WERI-Rb-1 (cell line): Measurements from ENCODE around the gene MN1.

Experiments
- DNase-seq: peaks from one replicate; pipeline ENCODE4 v3.0.0-alpha.2; 2020
- H3K27ac ChIP-seq: fragments of 250-450 bp; sonication (Bioruptor Pico); 2 replicates; pipeline ENCODE4 v1.5.1; 2020; ENCODE audit warnings: mild to moderate bottlenecking, moderate library complexity
- H3K27me3 ChIP-seq: fragments of 250-450 bp; sonication (Bioruptor Pico); 2 replicates; pipeline ENCODE4 v1.5.1; 2021; ENCODE audit warnings: mild to moderate bottlenecking, low read depth, moderate library complexity; ENCODE audit not compliant: insufficient read depth, severe bottlenecking
- H3K36me3 ChIP-seq: fragments of 250-450 bp; sonication (Bioruptor Pico); 2 replicates; pipeline ENCODE4 v1.5.1; 2020; ENCODE audit warnings: mild to moderate bottlenecking, moderate library complexity
- H3K4me3 ChIP-seq: 2 replicates; pipeline ENCODE4 v1.5.1; 2011; ENCODE audit warnings: low read depth, mild to moderate bottlenecking, control low read depth, low read length
- H3K9me3 ChIP-seq: fragments of 250-450 bp; sonication (Bioruptor Pico); 2 replicates; pipeline ENCODE4 v1.5.1; 2021; ENCODE audit warnings: mild to moderate bottlenecking, moderate library complexity; ENCODE audit not compliant: severe bottlenecking
- CTCF ChIP-seq: IDR thresholded peaks from 2 replicates; pipeline ENCODE4 v1.5.1; 2011; ENCODE audit warnings: low read depth, mild to moderate bottlenecking, control low read depth, inconsistent platforms, low read length

Gene MN1

DNA sequence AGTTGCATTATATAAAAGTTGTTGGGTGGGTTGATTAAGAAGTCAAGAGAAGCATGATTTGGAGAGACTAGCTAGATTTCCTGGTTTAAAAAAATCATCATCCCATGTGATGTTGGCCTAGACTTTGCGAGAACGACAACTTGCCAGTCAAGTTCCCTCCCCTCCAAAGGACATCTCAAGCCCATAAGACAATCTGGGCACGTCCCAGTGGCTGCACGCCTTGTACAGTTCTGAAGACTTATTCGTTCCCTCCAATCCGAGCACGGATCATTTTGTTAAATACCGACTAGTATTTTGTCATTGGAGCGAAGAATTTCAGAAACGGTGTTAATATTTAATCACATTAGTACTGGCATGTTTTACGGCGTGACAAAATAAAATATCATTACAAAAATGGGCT lies 8.0 kb downstream of the MN1 start:
- Histone ChIP-seq H3K36me3 (no peaks in the 10 kb centered on the region), H3K27me3 (no peaks in the 10 kb centered on the region), H3K4me3 (no peak overlapping the region), H3K9me3 (no peaks in the 10 kb centered on the region), H3K27ac (no peak overlapping the region)
- DNase-seq, result no peak
- TF ChIP-seq CTCF, result no peak

DNA sequence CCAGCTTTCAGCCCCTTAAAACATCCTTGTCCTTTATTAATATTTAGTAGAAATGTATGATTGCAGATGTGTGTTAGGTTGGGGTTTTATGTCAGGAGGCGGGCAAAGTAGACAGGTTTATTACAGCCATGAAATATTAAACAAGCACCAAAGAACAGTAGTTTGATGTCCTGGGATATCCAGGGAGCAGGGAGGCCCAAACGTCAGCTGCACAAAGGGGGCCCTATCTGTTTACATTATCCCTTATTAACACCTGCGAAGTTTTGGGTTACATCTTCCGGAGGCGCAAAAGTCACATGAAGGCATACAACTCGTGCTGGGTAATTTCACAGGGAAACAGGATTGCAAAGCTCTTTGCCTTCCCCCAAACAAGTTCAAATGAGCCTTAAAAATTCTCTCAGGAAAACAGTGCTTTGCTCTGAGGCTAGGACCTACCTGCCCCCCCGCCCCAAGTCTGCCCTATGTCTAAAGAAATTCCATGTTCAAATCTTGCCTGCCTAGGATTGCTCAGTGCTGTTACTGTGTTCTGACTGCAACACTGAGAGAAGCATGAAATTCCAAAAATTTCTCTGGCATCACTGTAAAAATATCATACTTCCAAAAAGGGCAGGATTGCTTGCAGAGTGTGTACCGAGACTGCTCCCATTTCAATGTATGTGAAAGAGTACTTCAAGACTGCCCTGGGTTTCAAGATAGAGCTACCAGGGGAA lies 8.9 kb downstream of the MN1 start:
- Histone ChIP-seq H3K27ac (no peak overlapping the region), H3K9me3 (no peaks in the 10 kb centered on the region), H3K36me3 (no peaks in the 10 kb centered on the region), H3K27me3 (no peaks in the 10 kb centered on the region), H3K4me3 (no peak overlapping the region)
- no peak for DNase-seq
- no peak for TF ChIP-seq CTCF

DNA sequence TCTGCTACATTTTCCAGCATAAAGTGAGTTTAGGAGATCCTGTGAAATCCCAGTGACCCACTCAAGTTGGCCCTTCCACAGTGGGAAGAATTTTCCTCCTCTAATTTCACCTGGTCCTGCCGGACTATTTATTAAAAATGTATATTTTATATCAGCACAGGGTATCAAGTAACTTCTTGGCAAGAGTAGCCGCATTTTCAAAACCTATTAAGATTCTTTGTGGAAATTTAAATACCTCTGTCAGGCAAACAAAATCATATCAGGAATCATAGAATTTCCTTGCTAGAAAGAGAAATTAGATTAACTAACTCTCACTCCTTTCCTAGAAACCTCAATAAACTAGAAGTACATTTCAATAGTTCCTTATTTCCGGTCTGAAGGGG lies 9.7 kb downstream of the MN1 start:
- Histone ChIP-seq H3K36me3 (no peaks in the 10 kb centered on the region), H3K27ac (no peak overlapping the region), H3K9me3 (no peaks in the 10 kb centered on the region), H3K27me3 (no peaks in the 10 kb centered on the region), H3K4me3 (peak overlapping the region; percentile 55)
- no peak for DNase-seq
- TF ChIP-seq CTCF, result no peak

GRCh38 chr22:27791159-27791858 lies 10.2 kb downstream of the MN1 start:
- Histone ChIP-seq H3K27ac (no peak overlapping the region), H3K27me3 (no peaks in the 10 kb centered on the region), H3K36me3 (no peaks in the 10 kb centered on the region), H3K9me3 (no peaks in the 10 kb centered on the region), H3K4me3 (peak overlapping the region; percentile 55)
- TF ChIP-seq CTCF, result no peak
- DNase-seq, result peak; percentile 25

DNA sequence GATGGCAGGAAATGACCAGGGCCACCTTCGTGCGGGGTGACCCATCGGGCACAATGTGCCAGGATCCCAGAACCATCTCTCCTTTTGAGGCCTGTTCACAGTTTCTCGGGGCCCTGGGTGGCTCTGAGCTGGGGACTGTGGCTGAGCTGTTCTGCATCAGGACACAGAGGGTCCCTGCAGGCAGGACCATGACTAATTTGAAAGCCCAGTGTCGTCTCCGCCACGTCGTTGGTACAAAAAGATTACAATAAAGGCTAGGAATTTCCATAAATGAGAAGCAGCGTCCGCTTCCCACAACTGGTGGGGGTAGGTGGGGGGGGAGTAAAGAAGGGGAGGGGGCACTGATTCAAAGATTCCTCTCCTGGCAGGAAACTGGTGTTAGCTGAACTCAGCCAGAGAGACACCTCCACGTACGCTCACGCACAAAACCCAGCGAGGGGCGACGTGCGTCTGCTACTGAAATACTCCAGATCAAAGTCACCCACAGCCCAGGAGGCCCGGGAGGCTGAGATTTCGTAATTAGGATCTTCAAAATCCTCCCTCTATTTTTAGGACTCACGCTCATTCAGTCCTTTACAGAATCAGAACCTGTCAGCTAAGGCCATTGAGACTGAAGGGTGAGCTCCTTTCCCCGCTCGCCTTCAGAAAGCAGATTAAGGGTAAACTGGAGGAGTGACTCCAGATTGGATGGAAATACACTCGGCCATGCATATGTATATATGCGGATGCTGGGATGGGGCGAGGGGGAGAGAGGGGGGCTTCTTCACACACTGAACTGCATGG lies 11.0 kb downstream of the MN1 start:
- Histone ChIP-seq H3K36me3 (no peaks in the 10 kb centered on the region), H3K9me3 (no peaks in the 10 kb centered on the region), H3K27ac (no peak overlapping the region), H3K27me3 (no peaks in the 10 kb centered on the region), H3K4me3 (peak overlapping the region; percentile 55)
- DNase-seq, result peak; percentile 33
- no peak for TF ChIP-seq CTCF
